IPS DF 6.9 (cell line): Measurements from ENCODE around the gene CDH18.

Experiments
- DNase-seq: peaks from one replicate; pipeline ENCODE4 v3.0.0-alpha.2; 2013; ENCODE audit warnings: low read depth, low spot score
- H3K27ac ChIP-seq: one replicate; pipeline ENCODE4 v1.5.1; 2013; ENCODE audit warnings: low read length, control low read depth
- H3K27me3 ChIP-seq: 2 replicates; pipeline ENCODE4 v1.6.1; 2013; ENCODE audit warnings: mild to moderate bottlenecking, low read length; ENCODE audit not compliant: control insufficient read depth, insufficient read depth
- H3K36me3 ChIP-seq: 2 replicates; pipeline ENCODE4 v1.6.1; 2013; ENCODE audit warnings: low read length; ENCODE audit not compliant: control insufficient read depth, insufficient read depth
- H3K4me1 ChIP-seq: 2 replicates; pipeline ENCODE4 v1.6.1; 2013; ENCODE audit warnings: low read length; ENCODE audit not compliant: control insufficient read depth, insufficient read depth
- H3K4me3 ChIP-seq: 2 replicates; pipeline ENCODE4 v1.5.1; 2013; ENCODE audit warnings: mild to moderate bottlenecking, low read length
- H3K9me3 ChIP-seq: 2 replicates; pipeline ENCODE4 v1.6.1; 2013; ENCODE audit warnings: low read length, inconsistent platforms; ENCODE audit not compliant: control insufficient read depth, insufficient read depth
- WGBS: extraction: QIAGEN DNeasy Blood & Tissue Kit; methylation state at CpG from one replicate; pipeline ENCODE4 v1.1.7; 2013; ENCODE audit warnings: mixed read lengths, missing lambda C conversion rate; ENCODE audit not compliant: insufficient read length, insufficient coverage; 5-methylcytosine and 5-hydroxymethylcytosine counted together

The CDH18 gene

DNA sequence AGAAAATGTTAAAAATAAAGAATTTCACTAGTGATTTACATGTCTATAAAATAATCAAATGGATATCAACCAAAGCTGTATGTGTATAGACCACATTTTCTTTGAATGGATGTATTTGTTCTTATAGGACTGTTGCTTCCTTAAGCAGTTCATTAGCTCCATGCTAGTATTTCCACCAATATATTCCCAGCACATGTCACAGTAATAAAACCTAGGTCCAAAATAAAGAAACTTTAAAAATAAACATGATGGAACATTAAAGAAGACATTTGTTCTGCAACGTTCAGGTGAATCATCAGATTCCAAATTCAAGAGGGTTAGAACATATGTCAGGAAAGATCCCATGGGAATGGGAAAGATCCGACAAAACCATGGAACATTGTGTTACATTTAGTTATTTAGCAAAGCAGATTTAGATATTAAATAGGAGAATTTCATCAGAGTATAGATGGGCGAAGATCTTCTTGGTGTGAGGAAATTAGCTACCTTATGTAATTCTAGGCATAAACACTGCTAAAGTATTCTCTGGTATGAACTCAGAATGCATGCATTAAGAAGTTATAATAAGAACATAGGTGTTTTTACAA lies 490.7 kb downstream of the CDH18 start:
- no peak overlapping the region for H3K27ac ChIP-seq
- H3K27me3 ChIP-seq = no peaks in the 10 kb centered on the region
- no peak for DNase-seq
- no peaks in the 10 kb centered on the region for H3K36me3 ChIP-seq
- H3K9me3 ChIP-seq = no peaks in the 10 kb centered on the region
- no peak overlapping the region for H3K4me3 ChIP-seq
- H3K4me1 ChIP-seq = no peaks in the 10 kb centered on the region
- no CpG with 5 or more reads among the region's 3 CpGs for WGBS

DNA sequence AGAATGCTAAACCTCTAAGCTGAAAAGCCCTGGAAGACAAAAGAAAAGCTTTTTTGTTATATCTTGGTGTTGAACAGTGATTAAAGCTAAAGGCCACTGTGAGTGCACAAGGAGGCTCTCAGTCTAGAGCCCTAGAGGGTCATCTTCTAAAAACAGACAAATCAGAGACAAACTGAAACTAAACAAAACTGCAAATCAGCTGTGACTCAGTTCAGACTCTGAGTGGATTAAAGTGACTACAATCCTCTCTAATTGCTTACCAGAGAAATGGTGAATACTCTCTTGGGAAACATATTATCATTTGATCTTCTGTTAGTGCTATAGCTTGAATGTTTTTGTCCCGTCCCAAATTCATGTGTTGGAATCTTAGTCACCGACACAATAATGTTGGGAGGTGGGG lies 491.9 kb downstream of the CDH18 start:
- Histone ChIP-seq H3K27me3 (no peaks in the 10 kb centered on the region), H3K36me3 (no peaks in the 10 kb centered on the region), H3K27ac (no peak overlapping the region), H3K4me3 (no peak overlapping the region), H3K9me3 (no peaks in the 10 kb centered on the region), H3K4me1 (no peaks in the 10 kb centered on the region)
- no CpG with 5 or more reads among the region's 2 CpGs for WGBS
- no peak for DNase-seq

DNA sequence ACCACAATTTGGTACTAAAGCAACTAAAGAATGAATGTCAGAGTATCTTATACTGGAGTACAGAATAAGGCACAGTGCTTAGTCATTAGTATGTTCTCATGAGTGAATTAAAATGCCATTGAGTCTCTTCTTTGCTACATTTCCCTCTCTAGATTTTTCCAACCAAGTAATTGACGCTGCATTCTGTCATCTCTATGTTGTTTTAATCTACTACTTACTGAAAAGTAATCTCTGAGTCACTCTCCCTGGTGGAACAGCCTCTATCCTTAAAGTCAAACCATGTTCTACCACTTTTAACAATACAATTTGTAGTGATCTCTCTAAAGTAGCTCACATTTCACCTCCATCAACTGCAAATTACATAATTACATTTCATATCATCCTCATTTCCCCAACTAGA lies 495.1 kb downstream of the CDH18 start:
- no peaks in the 10 kb centered on the region for H3K27me3 ChIP-seq
- H3K4me3 ChIP-seq = no peak overlapping the region
- no CpG with 5 or more reads among the region's 1 CpG for WGBS
- no peak for DNase-seq
- H3K36me3 ChIP-seq = no peaks in the 10 kb centered on the region
- no peaks in the 10 kb centered on the region for H3K4me1 ChIP-seq
- no peaks in the 10 kb centered on the region for H3K9me3 ChIP-seq
- H3K27ac ChIP-seq = no peak overlapping the region

DNA sequence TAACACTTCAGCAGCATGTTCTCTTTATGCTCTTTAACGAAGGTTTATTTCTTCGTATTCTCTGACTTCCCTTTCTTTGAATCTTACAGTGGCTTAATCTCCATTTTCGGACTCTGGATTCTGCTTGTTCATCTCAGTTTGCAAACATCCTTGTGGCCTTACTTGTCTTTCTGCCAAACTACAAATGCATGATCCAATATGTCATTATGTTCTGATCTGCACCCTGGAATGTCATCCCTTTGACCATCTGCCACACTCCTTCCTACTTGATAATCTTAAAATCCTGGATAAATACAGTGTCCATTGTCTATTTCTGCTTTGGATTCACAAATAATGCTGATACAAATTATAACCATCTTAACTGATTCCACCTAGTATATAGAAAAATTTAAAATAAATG lies 499.2 kb downstream of the CDH18 start:
- WGBS = no CpG with 5 or more reads among the region's 3 CpGs
- Histone ChIP-seq H3K9me3 (no peaks in the 10 kb centered on the region), H3K36me3 (no peaks in the 10 kb centered on the region), H3K27ac (no peak overlapping the region), H3K27me3 (no peaks in the 10 kb centered on the region), H3K4me3 (no peak overlapping the region), H3K4me1 (no peaks in the 10 kb centered on the region)
- DNase-seq = no peak

DNA sequence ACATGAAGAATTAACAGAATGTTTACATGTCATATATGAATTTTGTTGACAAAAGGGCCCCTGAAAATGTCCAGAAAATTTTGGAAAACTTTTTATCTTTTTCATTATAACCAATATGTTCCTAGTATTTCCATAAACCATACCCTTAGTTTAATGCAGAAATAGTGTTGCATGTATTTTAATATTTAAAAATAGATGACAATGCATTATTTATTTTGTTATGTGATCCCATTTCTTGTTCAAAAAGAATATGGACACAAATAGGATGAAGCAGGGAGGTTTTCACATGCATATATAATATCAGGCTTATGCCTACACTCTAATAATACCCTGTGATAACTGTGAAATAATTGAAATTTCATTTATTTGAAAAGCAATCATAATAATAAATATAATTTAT lies 500.5 kb downstream of the CDH18 start:
- Histone ChIP-seq H3K9me3 (no peaks in the 10 kb centered on the region), H3K27me3 (no peaks in the 10 kb centered on the region), H3K4me1 (no peaks in the 10 kb centered on the region), H3K27ac (no peak overlapping the region), H3K4me3 (no peak overlapping the region), H3K36me3 (no peaks in the 10 kb centered on the region)
- DNase-seq = no peak

DNA sequence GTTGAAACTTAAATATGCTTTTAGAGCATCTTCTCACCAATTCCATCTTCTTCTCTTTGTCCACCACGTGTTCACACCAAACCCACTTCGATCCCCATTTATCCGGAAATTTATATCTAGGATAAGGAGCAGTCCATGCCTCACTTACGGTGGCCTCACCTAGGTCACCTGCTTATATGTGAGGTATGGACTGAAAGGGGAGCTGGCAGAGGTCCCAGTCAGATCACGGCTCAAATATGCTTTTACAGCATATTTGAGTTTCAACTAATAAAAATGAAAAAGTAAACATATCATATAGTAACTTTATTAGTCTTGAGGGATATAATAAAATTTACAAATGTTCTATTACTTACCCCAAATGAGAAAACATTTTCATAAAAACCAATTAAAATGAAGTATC lies 508.4 kb downstream of the CDH18 start:
- Histone ChIP-seq H3K9me3 (no peaks in the 10 kb centered on the region), H3K27ac (no peak overlapping the region), H3K36me3 (no peaks in the 10 kb centered on the region), H3K27me3 (no peaks in the 10 kb centered on the region), H3K4me1 (no peaks in the 10 kb centered on the region), H3K4me3 (no peak overlapping the region)
- DNase-seq = no peak
- WGBS = no CpG with 5 or more reads among the region's 5 CpGs

DNA sequence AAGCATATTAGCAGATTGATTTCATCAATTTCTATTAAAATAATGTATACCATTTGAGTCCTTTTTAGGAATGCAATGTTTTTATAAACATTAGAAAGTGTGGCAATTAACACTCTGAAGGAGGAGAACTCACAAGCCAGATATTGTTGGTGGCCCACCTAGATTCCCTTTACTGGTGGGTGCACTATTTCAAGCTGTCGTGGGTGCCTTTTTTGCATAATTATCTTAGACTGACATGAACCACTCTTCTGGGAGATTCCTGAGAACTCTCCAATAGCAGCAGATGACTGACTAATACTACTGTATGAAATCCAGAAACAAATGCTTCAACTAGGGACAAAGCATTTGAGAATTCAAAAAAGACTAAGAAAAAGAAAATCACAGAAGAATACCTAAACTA lies 526.0 kb downstream of the CDH18 start:
- Histone ChIP-seq H3K27me3 (no peaks in the 10 kb centered on the region), H3K9me3 (no peaks in the 10 kb centered on the region), H3K27ac (no peak overlapping the region), H3K4me1 (no peaks in the 10 kb centered on the region), H3K36me3 (no peaks in the 10 kb centered on the region), H3K4me3 (no peak overlapping the region)
- DNase-seq = no peak
- no CpG with 5 or more reads among the region's 1 CpG for WGBS

DNA sequence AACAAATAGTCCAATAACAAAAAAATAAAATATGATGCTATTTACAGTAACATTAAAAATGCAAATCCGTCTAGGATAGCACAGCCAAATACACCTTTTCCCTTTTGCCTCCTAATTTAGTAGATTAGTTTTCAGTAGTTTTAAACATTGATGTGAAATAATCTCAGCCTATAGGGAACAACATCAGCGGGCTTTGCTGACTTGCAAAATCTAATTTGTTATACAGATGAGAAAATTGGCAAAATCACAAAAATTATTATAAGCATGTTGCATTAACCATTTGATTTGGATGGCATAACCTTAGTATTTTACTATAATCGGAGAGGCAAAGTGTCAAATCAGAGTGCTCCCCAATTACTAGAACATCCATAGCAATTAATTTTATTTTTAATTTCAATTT lies 563.5 kb downstream of the CDH18 start:
- Histone ChIP-seq H3K27ac (no peak overlapping the region), H3K27me3 (no peaks in the 10 kb centered on the region), H3K36me3 (no peaks in the 10 kb centered on the region), H3K4me3 (no peak overlapping the region), H3K4me1 (no peaks in the 10 kb centered on the region), H3K9me3 (no peaks in the 10 kb centered on the region)
- no peak for DNase-seq
- no CpG with 5 or more reads among the region's 3 CpGs for WGBS
